Gastroesophageal sphincter (tissue), 4 donors: ENCODE data around the gene EDNRB. TPM values are rescaled to one million over a fixed set of nuclear protein-coding genes. Genes with fewer than 3 reads are reported as not detected.

Source experiments
- ATAC-seq: fragments of 150-250 bp; one replicate; pipeline ENCODE4 v1.9.1; 2016; ENCODE audit warnings: mild to moderate bottlenecking, moderate library complexity
- H3K27ac ChIP-seq, 4 donors: fragments of 200-600 bp; sonication (generic) in 3 of 4; 1 replicate in 3 of 4; 2 replicates in 1 of 4; pipeline ENCODE4 v1.5.1; 2016 to 2019
- H3K27me3 ChIP-seq: fragments of 200-600 bp; sonication (generic); one replicate; pipeline ENCODE4 v1.5.1; 2019
- H3K36me3 ChIP-seq, 2 donors: fragments of 200-600 bp; sonication (generic); one replicate each; pipeline ENCODE4 v1.5.1; 2019; ENCODE audit warnings: control low read depth in 1 of 2
- H3K4me1 ChIP-seq, 3 donors: fragments of 200-600 bp; sonication (generic); 1 replicate in 2 of 3; 2 replicates in 1 of 3; pipeline ENCODE4 v1.5.1; 2016 to 2019; ENCODE audit warnings: control low read depth in 2 of 3
- H3K4me3 ChIP-seq, 2 donors: fragments of 200-600 bp; sonication (generic); one replicate each; pipeline ENCODE4 v1.5.1; 2019; ENCODE audit warnings: mild to moderate bottlenecking in 1 of 2, moderate library complexity in 1 of 2
- H3K9me3 ChIP-seq, 3 donors: fragments of 200-600 bp; sonication (generic); one replicate each; pipeline ENCODE4 v1.5.1; 2017 to 2019; ENCODE audit warnings: control low read depth in 2 of 3
- EP300 ChIP-seq: sonication (generic); formaldehyde crosslinking; IDR thresholded peaks from one replicate; pipeline ENCODE4 v1.6.1; 2017; ENCODE audit warnings: antibody characterized with exemption, mild to moderate bottlenecking
- POLR2A ChIP-seq, 2 donors: fragments of 450-650 bp; IDR thresholded peaks; one replicate each; pipeline ENCODE4 v1.6.1; 2017; ENCODE audit warnings: antibody characterized with exemption in 2 of 2, mild to moderate bottlenecking in 2 of 2, moderate library complexity in 1 of 2
- POLR2AphosphoS5 ChIP-seq: sonication (generic); formaldehyde crosslinking; IDR thresholded peaks from one replicate; pipeline ENCODE4 v1.6.1; 2017; ENCODE audit warnings: antibody characterized with exemption
- WGBS, 2 donors: methylation state at CpG; one replicate each; pipeline ENCODE4 v1.1.5; 2018; ENCODE audit warnings: low coverage in 1 of 2; 5-methylcytosine and 5-hydroxymethylcytosine counted together
- total RNA-seq, 4 donors: library from RNA; depleted of rRNA; stranded (reverse); fragments of >200 nt; gene quantifications; one replicate each; pipeline ENCODE4 v1.1.0, GENCODE V29; 2016
- TF ChIP-seq, protein P1 (sequence below), 4 experiments: fragments of 200-600 bp in 2 of 4; fragments of 450-650 bp in 2 of 4; sonication (generic) in 1 of 4; IDR thresholded peaks; one replicate each; pipeline ENCODE4 v1.5.1; 2017 to 2019; ENCODE audit warnings: antibody characterized with exemption in 4 of 4, mild to moderate bottlenecking in 2 of 4, moderate library complexity in 2 of 4

Gene EDNRB
- total RNA-seq, 4 donors from 2014 or later: 9.0 to 52.7 (median 37.8) TPM

DNA sequence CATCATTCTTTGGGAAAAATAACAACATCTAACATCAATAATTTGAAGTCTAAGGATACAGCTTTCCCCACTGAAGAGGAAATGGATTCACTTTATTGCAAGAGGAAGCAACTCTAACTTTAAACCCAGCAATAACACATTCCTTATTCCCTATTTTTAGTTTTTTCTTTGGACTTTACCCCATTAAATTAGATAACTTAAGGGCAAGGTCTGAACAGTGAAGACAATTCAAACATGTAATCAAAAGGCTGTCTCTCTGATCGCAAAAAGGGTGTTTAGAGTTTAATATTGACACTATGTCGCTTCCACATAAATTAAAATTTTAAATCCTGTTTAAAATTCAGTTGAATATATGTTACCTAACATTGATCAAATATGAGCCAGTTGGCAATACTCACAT lies 10.1 kb downstream of the EDNRB start:
- TF ChIP-seq POLR2A (IDR thresholded peaks at IDR 0.05) (no peak), POLR2AphosphoS5 (no peak), EP300 (no peak)
- TF ChIP-seq, protein P1, sequence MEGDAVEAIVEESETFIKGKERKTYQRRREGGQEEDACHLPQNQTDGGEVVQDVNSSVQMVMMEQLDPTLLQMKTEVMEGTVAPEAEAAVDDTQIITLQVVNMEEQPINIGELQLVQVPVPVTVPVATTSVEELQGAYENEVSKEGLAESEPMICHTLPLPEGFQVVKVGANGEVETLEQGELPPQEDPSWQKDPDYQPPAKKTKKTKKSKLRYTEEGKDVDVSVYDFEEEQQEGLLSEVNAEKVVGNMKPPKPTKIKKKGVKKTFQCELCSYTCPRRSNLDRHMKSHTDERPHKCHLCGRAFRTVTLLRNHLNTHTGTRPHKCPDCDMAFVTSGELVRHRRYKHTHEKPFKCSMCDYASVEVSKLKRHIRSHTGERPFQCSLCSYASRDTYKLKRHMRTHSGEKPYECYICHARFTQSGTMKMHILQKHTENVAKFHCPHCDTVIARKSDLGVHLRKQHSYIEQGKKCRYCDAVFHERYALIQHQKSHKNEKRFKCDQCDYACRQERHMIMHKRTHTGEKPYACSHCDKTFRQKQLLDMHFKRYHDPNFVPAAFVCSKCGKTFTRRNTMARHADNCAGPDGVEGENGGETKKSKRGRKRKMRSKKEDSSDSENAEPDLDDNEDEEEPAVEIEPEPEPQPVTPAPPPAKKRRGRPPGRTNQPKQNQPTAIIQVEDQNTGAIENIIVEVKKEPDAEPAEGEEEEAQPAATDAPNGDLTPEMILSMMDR (IDR thresholded peaks at IDR 0.05): no peak
- Histone ChIP-seq H3K4me1 (peaks cover 0 to 9% (median 0%) of the 10 kb centered on the region in 3 donors), H3K9me3 (peaks cover 0 to 3% (median 0%) of the 10 kb centered on the region in 3 donors), H3K27ac (no peak overlapping the region), H3K36me3 (no peaks in the 10 kb centered on the region), H3K4me3 (no peak overlapping the region), H3K27me3 (no peaks in the 10 kb centered on the region)
- 94 to 100% methylated on average over 2 of the region's 2 CpGs for WGBS, 2 donors
- ATAC-seq: no peak

DNA sequence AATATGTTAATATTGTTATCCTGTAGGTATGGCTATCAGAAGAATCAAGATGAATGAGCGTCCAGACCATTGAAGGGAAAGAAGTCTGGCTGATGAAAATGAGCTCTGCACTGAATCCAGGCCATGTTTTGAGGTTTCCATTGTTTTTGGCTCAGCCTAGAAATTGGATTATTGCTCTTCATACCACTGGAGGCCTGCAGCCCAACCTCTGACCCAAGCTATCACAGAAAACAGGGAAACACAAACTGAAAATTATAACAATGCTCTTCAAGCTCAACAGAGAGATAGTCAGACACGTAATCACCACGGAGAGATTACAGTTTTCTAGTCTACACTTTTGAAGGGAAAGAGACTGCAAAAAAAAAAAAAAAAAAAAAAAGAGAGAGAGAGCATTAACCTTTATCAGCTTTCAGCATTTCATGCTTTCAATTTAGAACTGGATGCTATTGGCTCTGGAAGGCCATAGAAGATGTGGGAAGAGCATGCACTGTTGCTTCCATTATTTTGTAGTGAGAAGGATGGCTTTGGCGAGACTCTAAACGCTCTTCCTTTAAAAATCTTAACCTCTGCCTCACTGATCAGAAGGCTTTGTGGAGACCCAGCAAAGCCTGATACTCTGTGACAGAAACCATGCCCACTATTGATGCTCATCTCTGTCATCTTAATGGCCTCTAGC lies 10.8 kb downstream of the EDNRB start:
- H3K9me3 ChIP-seq: peaks cover 0 to 10% (median 0%) of the 10 kb centered on the region in 3 donors
- TF ChIP-seq, protein P1 (IDR thresholded peaks at IDR 0.05): no peak
- no peak for TF ChIP-seq POLR2AphosphoS5
- no peak for TF ChIP-seq POLR2A (IDR thresholded peaks at IDR 0.05)
- no peak for TF ChIP-seq EP300
- H3K27ac ChIP-seq: no peak overlapping the region
- 68 to 76% methylated on average over 5 of the region's 5 CpGs for WGBS, 2 donors
- H3K4me3 ChIP-seq: no peak overlapping the region
- H3K27me3 ChIP-seq: no peaks in the 10 kb centered on the region
- H3K36me3 ChIP-seq: peaks cover 0 to 4% of the 10 kb centered on the region in 2 donors
- peaks cover 0 to 9% (median 0%) of the 10 kb centered on the region in 3 donors for H3K4me1 ChIP-seq
- peak; percentile 39 for ATAC-seq

DNA sequence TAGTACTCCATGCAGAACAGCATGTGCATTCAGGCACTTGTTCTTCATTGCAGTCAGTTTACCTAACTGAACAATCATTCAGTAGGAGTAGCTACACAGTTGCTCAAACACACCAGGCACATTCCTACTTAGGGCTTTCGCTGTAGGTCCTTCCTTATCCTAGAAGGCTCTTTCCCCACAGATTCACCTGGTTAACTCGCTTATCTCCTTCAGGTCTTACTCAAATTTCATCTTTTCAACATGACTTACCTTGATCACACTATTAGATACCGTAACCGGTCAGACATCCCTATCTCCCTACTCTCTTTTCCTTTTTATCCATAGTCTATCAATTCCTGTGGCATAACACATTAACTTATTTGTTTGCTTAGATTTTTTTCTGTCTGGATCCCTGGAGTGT lies 14.6 kb downstream of the EDNRB start:
- 92 to 96% methylated on average over 4 of the region's 4 CpGs for WGBS, 2 donors
- peaks cover 0 to 6% (median 0%) of the 10 kb centered on the region in 3 donors for H3K4me1 ChIP-seq
- peaks cover 0 to 12% of the 10 kb centered on the region in 2 donors for H3K36me3 ChIP-seq
- no peak for ATAC-seq
- H3K4me3 ChIP-seq: no peak overlapping the region
- no peaks in the 10 kb centered on the region for H3K27me3 ChIP-seq
- peaks cover 0 to 19% (median 0%) of the 10 kb centered on the region in 3 donors for H3K9me3 ChIP-seq
- H3K27ac ChIP-seq: no peak overlapping the region
- TF ChIP-seq, protein P1 (IDR thresholded peaks at IDR 0.05): no peak
- TF ChIP-seq EP300: no peak
- TF ChIP-seq POLR2A (IDR thresholded peaks at IDR 0.05): no peak
- no peak for TF ChIP-seq POLR2AphosphoS5

GRCh38 chr13:77903435-77903834 lies 15.2 kb downstream of the EDNRB start:
- no peak overlapping the region for H3K27ac ChIP-seq
- no peaks in the 10 kb centered on the region for H3K27me3 ChIP-seq
- H3K4me3 ChIP-seq: no peak overlapping the region
- H3K36me3 ChIP-seq: peaks cover 0 to 12% of the 10 kb centered on the region in 2 donors
- peaks cover 0 to 19% (median 0%) of the 10 kb centered on the region in 3 donors for H3K9me3 ChIP-seq
- WGBS, 2 donors: 100% methylated on average over 1 of the region's 1 CpG
- no peak for ATAC-seq
- TF ChIP-seq, protein P1 (IDR thresholded peaks at IDR 0.05): no peak
- TF ChIP-seq POLR2A (IDR thresholded peaks at IDR 0.05) (no peak), POLR2AphosphoS5 (no peak)
- peaks cover 0 to 3% (median 0%) of the 10 kb centered on the region in 3 donors for H3K4me1 ChIP-seq

GRCh38 chr13:77902319-77902963 lies 16.2 kb downstream of the EDNRB start:
- ATAC-seq: no peak
- Histone ChIP-seq H3K4me1 (peaks cover 0 to 13% (median 0%) of the 10 kb centered on the region in 3 donors), H3K27me3 (no peaks in the 10 kb centered on the region), H3K27ac (no peak overlapping the region), H3K4me3 (no peak overlapping the region), H3K36me3 (peaks cover 0 to 12% of the 10 kb centered on the region in 2 donors), H3K9me3 (peaks cover 0 to 19% (median 0%) of the 10 kb centered on the region in 3 donors)
- TF ChIP-seq POLR2AphosphoS5: no peak
- WGBS, 2 donors: 95 to 97% methylated on average over 4 of the region's 4 CpGs
